ENCODE measurements around the gene DEPDC4. TPM values are rescaled to one million over a fixed set of nuclear protein-coding genes. Genes with fewer than 3 reads are reported as not detected.
"Not testable (repeated sequence)": the region's sequence is repeated elsewhere in the genome, so short reads cannot be mapped to it uniquely, and the experiment has no call there.

DEPDC4 gene
- under 1 TPM; 0.38 to 0.81 TPM for total RNA-seq
- polyA plus RNA-seq = 1 to 10 TPM; 1.0 to 1.6 (median 1.0) TPM
- 0.06 to 0.86 (median 0.47) reads per million in 6 experiments for total RNA-seq

DNA sequence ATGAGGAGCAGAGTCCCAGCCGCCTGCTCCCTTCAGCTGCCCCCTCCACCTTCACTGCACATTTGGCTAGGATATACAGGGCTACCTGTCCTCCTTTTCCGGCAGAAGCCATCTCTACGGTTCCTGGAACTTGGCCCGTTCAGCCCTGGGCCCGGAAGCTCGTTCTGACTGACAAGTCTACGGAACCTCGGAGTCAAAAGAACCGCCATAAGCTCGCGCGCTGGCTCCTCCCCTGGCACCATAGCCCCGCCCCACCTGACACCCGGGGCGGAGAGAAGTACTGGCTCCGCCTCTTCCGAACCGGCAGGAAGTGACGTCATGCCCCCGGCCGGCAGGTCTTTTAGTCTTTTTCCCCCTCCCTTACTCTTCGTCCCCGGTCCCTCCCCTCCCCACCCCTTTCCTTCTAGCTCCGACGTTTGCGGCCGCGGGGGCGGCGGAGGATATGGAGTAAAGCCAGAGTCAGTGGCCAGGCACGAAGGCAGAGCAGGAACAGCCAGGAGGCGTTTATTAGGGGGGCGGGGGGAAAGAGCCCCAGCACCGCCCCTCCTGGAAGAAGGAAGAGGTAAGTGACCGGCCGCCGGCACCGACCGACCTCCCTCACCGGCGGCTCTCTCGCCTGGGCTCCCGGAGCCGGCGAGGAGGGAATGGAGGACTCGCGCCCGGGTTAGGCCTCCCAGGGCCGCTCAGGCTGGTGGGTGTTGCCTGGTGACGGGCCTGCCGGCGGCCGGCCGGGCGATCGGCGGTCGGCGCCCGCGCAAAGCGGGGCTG lies at the start of gene DEPDC4, which contains the start of gene SCYL2:
TSS of gene DEPDC4 (minus strand) at position 245 of the 768 bp plus-strand sequence. CDS start at position 242, 3 bp downstream.
TSS of gene SCYL2 (plus strand) at position 343 of the 768 bp plus-strand sequence. CDS start 15,794 bp downstream, outside the sequence.
- Mint-ChIP-seq H3K27me3 (no peaks in the 10 kb centered on the region), H3K4me3 (peak within 1 kb of the TSS; percentile 96 to 100 (median 98)), H3K9me3 (no peaks in the 10 kb centered on the region), H3K4me1 (peaks cover 18 to 48% (median 39%) of the 10 kb centered on the region in 4 donors), H3K27ac (peak within 1 kb of the TSS; percentile 88 to 100 (median 99)), H3K36me3 (no peaks in the 10 kb centered on the region)
- POLR2A ChIA-PET = interaction anchor here (0.7 to 4.9 kb wide), 2 partner anchors 9 to 66 kb away, joined by 3 to 50 read pairs; partner anchors contain the start of gene ACTR6
- DNase-seq (peak; percentile 87 to 99 (median 94)), ATAC-seq (peak; percentile 89)

DNA sequence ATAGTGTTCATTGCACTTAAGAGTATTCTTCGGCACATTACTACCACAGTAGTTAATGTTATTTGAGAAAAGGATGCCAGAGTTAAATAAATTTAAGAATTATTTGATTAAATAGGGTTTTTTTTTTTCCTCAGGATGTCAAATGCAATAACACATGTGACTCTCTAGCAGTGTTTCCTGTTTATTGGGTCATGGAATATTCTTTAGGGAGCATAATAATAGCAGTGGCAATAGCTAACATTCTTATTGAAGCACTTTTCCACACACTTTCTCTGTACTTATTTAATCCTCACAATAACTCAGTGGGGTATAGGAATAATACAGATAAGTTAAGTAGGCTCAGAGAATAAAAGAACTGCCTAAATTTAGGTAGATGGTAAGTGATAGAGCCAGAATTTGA lies 44.4 kb upstream of the DEPDC4 start:
- no peaks in the 10 kb centered on the region for H3K27me3 Mint-ChIP-seq
- peak overlapping the region in 1 of 10 donors; percentile 15 for H3K27ac Mint-ChIP-seq
- H3K36me3 Mint-ChIP-seq = peaks cover 0 to 54% (median 23%) of the 10 kb centered on the region in 3 donors
- H3K4me3 Mint-ChIP-seq = no peak overlapping the region
- ATAC-seq (no peak), DNase-seq (no peak)
- peaks cover 0 to 8% (median 0%) of the 10 kb centered on the region in 9 donors for H3K9me3 Mint-ChIP-seq
- H3K4me1 Mint-ChIP-seq = peaks cover 0 to 2% (median 0%) of the 10 kb centered on the region in 4 donors
- POLR2A ChIA-PET = no interaction called here

DNA sequence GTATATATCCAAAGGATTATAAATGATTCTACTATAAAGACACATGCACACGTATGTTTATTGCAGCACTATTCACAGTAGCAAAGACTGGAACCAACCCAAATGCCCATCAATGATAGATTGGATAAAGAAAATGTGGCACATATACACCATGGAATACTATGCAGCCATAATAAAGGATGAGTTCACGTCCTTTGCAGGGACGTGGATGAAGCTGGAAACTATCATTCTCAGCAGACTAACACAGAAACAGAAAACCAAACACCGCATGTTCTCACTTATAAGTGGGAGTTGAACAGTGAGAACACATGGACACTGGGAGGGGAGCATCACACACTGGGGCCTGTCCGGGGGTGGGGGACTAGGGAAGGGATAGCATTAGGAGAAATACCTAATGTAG lies 41.3 kb upstream of the DEPDC4 start:
- H3K27me3 Mint-ChIP-seq, ATAC-seq, H3K27ac Mint-ChIP-seq, H3K4me3 Mint-ChIP-seq, DNase-seq, H3K4me1 Mint-ChIP-seq: not testable (repeated sequence)
- H3K36me3 Mint-ChIP-seq = peaks cover 13 to 55% (median 42%) of the 10 kb centered on the region in 3 donors
- POLR2A ChIA-PET = interaction anchor here (0.6 kb wide), 1 partner anchor 1518 kb away, joined by 6 read pairs; no protein-coding TSS in a partner anchor
- peaks cover 0 to 26% (median 9%) of the 10 kb centered on the region in 9 donors for H3K9me3 Mint-ChIP-seq

DNA sequence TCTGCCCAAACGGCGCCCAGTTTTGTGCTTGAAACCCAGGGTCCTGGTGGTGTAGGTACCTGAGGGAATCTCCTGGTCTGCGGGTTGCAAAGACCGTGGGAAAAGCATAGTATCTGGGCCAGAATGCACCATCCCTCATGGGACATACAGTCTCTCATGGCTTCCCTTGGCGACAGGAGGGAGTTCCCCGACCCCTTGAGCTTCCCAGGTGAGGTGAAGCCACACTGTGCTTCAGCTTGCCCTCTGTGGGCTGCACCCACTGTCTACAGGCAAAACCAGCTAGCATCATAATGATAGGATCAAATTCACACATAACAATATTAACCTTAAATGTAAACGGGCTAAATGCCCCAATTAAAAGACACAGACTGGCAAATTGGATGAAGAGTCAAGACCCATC lies 37.5 kb upstream of the DEPDC4 start:
- POLR2A ChIA-PET, DNase-seq, H3K4me1 Mint-ChIP-seq, ATAC-seq, H3K4me3 Mint-ChIP-seq, H3K27me3 Mint-ChIP-seq: not testable (repeated sequence)
- peaks cover 0 to 40% (median 17%) of the 10 kb centered on the region in 9 donors for H3K9me3 Mint-ChIP-seq
- peak overlapping the region in 1 of 10 donors; percentile 22 for H3K27ac Mint-ChIP-seq
- H3K36me3 Mint-ChIP-seq = peaks cover 46 to 75% (median 62%) of the 10 kb centered on the region in 3 donors

DNA sequence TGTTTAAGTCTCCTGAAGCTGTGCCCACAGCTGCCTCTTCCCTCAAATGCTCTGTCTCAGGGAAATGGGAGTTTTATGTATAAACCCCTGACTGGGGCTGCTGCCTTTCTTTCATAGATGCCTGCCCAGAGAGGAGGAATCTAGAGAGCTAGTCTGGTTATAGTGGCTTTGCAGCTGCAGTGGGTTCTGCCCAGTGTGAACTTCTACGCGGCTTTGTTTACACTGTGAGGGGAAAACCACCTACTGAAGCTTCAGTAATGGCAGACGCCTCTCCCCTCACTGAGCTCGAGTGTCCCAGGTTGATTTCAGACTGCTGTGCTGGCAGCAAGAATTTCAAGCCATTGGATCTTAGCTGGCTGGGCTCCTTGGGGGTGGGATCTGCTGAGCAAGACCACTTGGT lies 37.0 kb upstream of the DEPDC4 start:
- peaks cover 0 to 40% (median 17%) of the 10 kb centered on the region in 9 donors for H3K9me3 Mint-ChIP-seq
- no peak overlapping the region for H3K27ac Mint-ChIP-seq
- H3K36me3 Mint-ChIP-seq = peaks cover 49 to 80% (median 66%) of the 10 kb centered on the region in 3 donors
- POLR2A ChIA-PET = no interaction called here
- DNase-seq = no peak
- H3K4me3 Mint-ChIP-seq = no peak overlapping the region
- H3K4me1 Mint-ChIP-seq = peaks cover 0 to 9% (median 2%) of the 10 kb centered on the region in 4 donors
- H3K27me3 Mint-ChIP-seq = no peaks in the 10 kb centered on the region
- ATAC-seq = no peak

- Mint-ChIP-seq H3K27me3 (no peaks in the 10 kb centered on the region), H3K4me1 (peaks cover 0 to 7% (median 2%) of the 10 kb centered on the region in 4 donors), H3K36me3 (peaks cover 49 to 84% (median 78%) of the 10 kb centered on the region in 3 donors), H3K27ac (no peak overlapping the region), H3K9me3 (peaks cover 0 to 40% (median 17%) of the 10 kb centered on the region in 9 donors), H3K4me3 (no peak overlapping the region)
- POLR2A ChIA-PET = no interaction called here
- DNase-seq = no peak
- no peak for ATAC-seq
These were observed 35.2 kb upstream of the DEPDC4 start for GRCh38 chr12:100302081-100302480.

GRCh38 chr12:100295764-100296555 lies 29.1 kb upstream of the DEPDC4 start:
- peak overlapping the region in 2 of 10 donors; percentile 9 to 36 for H3K27ac Mint-ChIP-seq
- H3K27me3 Mint-ChIP-seq = no peaks in the 10 kb centered on the region
- H3K4me3 Mint-ChIP-seq = no peak overlapping the region
- peaks cover 28 to 63% (median 49%) of the 10 kb centered on the region in 3 donors for H3K36me3 Mint-ChIP-seq
- peaks cover 0 to 18% (median 5%) of the 10 kb centered on the region in 9 donors for H3K9me3 Mint-ChIP-seq
- DNase-seq (no peak), ATAC-seq (no peak)
- POLR2A ChIA-PET = no interaction called here
- no peaks in the 10 kb centered on the region for H3K4me1 Mint-ChIP-seq

DNA sequence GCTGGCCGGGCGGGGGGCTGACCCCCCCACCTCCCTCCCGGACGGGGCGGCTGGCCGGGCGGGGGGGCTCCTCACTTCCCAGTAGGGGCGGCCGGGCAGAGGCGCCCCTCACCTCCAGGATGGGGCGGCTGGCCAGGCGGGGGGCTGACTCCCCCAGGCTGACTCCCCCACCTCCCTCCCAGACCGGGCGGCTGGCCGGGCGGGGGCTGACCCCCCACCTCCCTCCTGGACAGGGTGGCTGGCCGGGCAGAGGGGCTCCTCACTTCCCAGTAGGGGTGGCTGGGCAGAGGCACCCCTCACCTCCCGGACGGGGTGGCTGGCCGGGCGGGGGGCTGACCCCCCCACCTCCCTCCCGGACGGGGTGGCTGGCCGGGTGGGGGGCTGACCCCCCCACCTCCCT lies 27.5 kb upstream of the DEPDC4 start:
- H3K9me3 Mint-ChIP-seq, POLR2A ChIA-PET, H3K4me3 Mint-ChIP-seq, DNase-seq, H3K4me1 Mint-ChIP-seq, ATAC-seq, H3K27ac Mint-ChIP-seq, H3K27me3 Mint-ChIP-seq: not testable (repeated sequence)
- peaks cover 13 to 60% (median 38%) of the 10 kb centered on the region in 3 donors for H3K36me3 Mint-ChIP-seq

DNA sequence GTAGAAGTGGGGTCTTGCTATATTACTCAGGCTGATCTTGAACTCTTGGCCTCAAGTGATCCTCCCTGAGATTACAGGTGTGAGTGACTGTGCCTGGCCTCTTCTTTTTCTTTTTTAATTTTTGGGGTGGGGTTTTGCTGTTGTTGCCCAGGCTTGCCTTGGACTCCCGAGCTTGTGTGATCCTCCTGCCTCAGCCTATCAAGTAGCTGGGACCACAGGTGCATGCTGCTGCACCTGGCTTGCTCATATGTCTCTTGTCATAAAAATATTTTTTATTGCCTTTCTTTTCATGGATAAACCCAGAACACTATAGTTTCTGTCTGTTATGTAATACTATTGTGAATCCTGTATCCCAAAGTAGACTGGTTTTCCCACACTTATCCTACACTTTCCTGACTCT lies 26.1 kb upstream of the DEPDC4 start:
- POLR2A ChIA-PET = no interaction called here

DNA sequence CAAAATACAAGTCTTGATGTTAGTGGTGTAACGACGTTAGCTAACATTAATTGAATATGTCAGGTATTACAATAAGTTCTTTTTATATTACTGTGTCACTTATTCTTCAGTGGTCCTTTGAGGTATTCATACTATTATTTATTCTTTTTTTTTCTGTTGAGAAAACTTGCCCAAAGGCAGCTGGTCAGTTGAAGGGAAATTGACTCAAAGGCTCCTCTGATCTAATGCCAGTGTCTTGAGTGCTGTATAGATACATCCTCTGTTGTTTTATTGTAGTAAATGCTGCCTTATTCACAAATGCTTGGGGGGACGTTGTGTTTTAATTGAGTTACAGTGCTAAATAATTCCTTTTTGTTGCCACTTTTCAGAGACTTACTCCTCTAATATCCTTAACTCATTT lies 23.1 kb upstream of the DEPDC4 start:
- DNase-seq (no peak), ATAC-seq (no peak)
- H3K36me3 Mint-ChIP-seq = peaks cover 4 to 50% (median 11%) of the 10 kb centered on the region in 3 donors
- H3K27ac Mint-ChIP-seq = no peak overlapping the region
- H3K4me3 Mint-ChIP-seq = no peak overlapping the region
- H3K27me3 Mint-ChIP-seq = no peaks in the 10 kb centered on the region
- POLR2A ChIA-PET = no interaction called here
- no peaks in the 10 kb centered on the region for H3K9me3 Mint-ChIP-seq
- H3K4me1 Mint-ChIP-seq = peaks cover 0 to 1% (median under 1%) of the 10 kb centered on the region in 4 donors

More for the DNA sequence above, 26.1 kb upstream of the DEPDC4 start:
- Mint-ChIP-seq H3K36me3 (peaks cover 10 to 57% (median 27%) of the 10 kb centered on the region in 3 donors), H3K4me3 (no peak overlapping the region), H3K9me3 (no peaks in the 10 kb centered on the region), H3K27ac (peak overlapping the region in 1 of 10 donors; percentile 59), H3K27me3 (no peaks in the 10 kb centered on the region), H3K4me1 (no peaks in the 10 kb centered on the region)
- DNase-seq (no peak), ATAC-seq (no peak)

DNA sequence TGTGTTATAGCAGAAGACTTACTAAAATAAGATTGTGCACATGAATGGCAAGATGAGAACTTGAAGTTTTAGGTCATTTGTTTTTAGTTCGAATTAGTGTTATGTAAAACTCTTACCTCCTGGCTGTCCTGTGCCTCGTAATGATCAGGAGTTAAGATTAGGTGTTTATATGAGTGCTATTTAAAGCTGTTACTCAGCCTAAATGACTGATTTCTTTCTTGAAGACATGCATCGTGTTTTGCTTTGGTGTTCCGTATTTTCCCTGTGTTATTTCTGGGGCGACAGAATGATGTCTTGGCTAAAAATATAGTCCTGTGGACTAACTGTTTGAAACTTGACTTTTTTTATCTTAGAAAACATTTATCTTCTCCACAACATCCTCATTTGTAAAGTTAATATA lies 22.2 kb upstream of the DEPDC4 start:
- Mint-ChIP-seq H3K36me3 (peaks cover 4 to 58% (median 11%) of the 10 kb centered on the region in 3 donors), H3K27ac (no peak overlapping the region), H3K27me3 (no peaks in the 10 kb centered on the region), H3K4me1 (peaks cover 0 to 1% (median under 1%) of the 10 kb centered on the region in 4 donors), H3K9me3 (no peaks in the 10 kb centered on the region), H3K4me3 (no peak overlapping the region)
- POLR2A ChIA-PET = no interaction called here
- no peak for ATAC-seq
- no peak for DNase-seq

DNA sequence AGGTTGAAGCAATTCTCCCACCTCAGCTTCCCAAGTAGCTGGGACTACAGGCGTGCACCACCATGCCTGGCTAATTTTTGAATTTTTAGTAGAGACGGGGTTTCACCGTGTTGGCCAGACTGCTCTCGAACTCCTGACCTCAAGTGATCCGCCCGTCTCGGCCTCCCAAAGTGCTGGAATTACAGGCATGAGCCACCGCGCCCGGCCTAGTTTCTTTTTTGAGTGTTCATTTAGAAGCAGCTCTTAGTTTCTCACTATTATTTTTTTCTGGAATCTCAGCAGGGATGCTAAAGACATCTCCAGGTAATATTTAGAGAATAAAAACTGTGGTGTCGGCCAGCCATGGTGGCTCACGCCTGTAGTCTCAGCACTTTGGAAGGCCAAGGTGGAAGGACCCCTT lies 17.7 kb upstream of the DEPDC4 start:
- H3K27ac Mint-ChIP-seq, H3K9me3 Mint-ChIP-seq, DNase-seq, POLR2A ChIA-PET, H3K4me3 Mint-ChIP-seq, H3K27me3 Mint-ChIP-seq, ATAC-seq: not testable (repeated sequence)
- Mint-ChIP-seq H3K36me3 (peaks cover 0 to 44% (median 13%) of the 10 kb centered on the region in 3 donors), H3K4me1 (peaks cover 3 to 14% (median 9%) of the 10 kb centered on the region in 4 donors)

All from naive thymus-derived CD8-positive, alpha-beta T cell (primary cell).